IMR-90 (cell line): Measurements from ENCODE around the gene TMEM235. TPM values are rescaled to one million over a fixed set of nuclear protein-coding genes. Genes with fewer than 3 reads are reported as not detected.

Source experiments
- ATAC-seq: fragments of 200-7000 bp; cut with Tn5 transposase; 2 replicates; pipeline ENCODE4 v1.9.1; 2020; ENCODE audit warnings: low read depth, mild to moderate bottlenecking, moderate library complexity
- BruUV-seq: library from RNA; stranded (reverse); fragments of 400-500 nt; replicated peaks from 2 replicates; lab custom pipeline; 2021; lab: Mats Ljungman, UMichigan
- CTCF ChIA-PET: fragments of 300-600 bp; formaldehyde crosslinking; extraction: SDS; loops from one replicate; lab custom pipeline; 2021; ENCODE audit warnings: antibody characterized with exemption; lab: Yijun Ruan, JAX
- POLR2A ChIA-PET: fragments of 300-600 bp; sonication (Branson Sonifier 250); formaldehyde crosslinking; loops from one replicate; lab custom pipeline; 2022; ENCODE audit warnings: antibody characterized with exemption; ENCODE audit not compliant: unreplicated experiment; lab: Charles Lee
- DNase-seq: peaks from one replicate; pipeline ENCODE4 v3.0.0; 2013
- H2AFZ ChIP-seq: replicated peaks from 2 replicates; pipeline ENCODE3; 2013; ENCODE audit warnings: low read length, mild to moderate bottlenecking; ENCODE audit not compliant: poor library complexity
- H2AK5ac ChIP-seq: 2 replicates; pipeline ENCODE4 v1.6.1; 2013; ENCODE audit warnings: low read depth, low read length, inconsistent platforms
- H2AK9ac ChIP-seq: replicated peaks from 2 replicates; pipeline ENCODE3; 2013; ENCODE audit warnings: mild to moderate bottlenecking, low read depth, low read length, moderate library complexity; ENCODE audit not compliant: poor library complexity
- H2BK120ac ChIP-seq: 2 replicates; pipeline ENCODE4 v1.6.1; 2013; ENCODE audit warnings: low read depth, low read length, inconsistent platforms
- H2BK15ac ChIP-seq: 3 replicates; pipeline ENCODE4 v1.6.1; 2013; ENCODE audit warnings: low read depth, low read length, inconsistent platforms
- H2BK20ac ChIP-seq: 2 replicates; pipeline ENCODE4 v1.6.1; 2013; ENCODE audit warnings: low read depth, mild to moderate bottlenecking, inconsistent platforms, low read length, moderate library complexity
- H2BK5ac ChIP-seq: 2 replicates; pipeline ENCODE4 v1.6.1; 2013; ENCODE audit warnings: mild to moderate bottlenecking, low read depth, low read length, inconsistent platforms; ENCODE audit not compliant: poor library complexity, severe bottlenecking
- H3K14ac ChIP-seq: replicated peaks from 2 replicates; pipeline ENCODE4 v1.6.1; 2013; ENCODE audit warnings: low read depth, low read length, inconsistent platforms
- H3K18ac ChIP-seq: 2 replicates; pipeline ENCODE4 v1.6.1; 2013; ENCODE audit warnings: low read depth, low read length, control low read depth
- H3K23ac ChIP-seq: 2 replicates; pipeline ENCODE4 v1.6.1; 2013; ENCODE audit warnings: low read depth, low read length, inconsistent platforms
- H3K27ac ChIP-seq: 2 replicates; pipeline ENCODE4 v1.5.1; 2013; ENCODE audit warnings: mild to moderate bottlenecking, control low read depth, low read length; ENCODE audit not compliant: insufficient read depth
- H3K27me3 ChIP-seq: 2 replicates; pipeline ENCODE4 v1.6.1; 2013; ENCODE audit warnings: low read length; ENCODE audit not compliant: control insufficient read depth, insufficient read depth
- H3K36me3 ChIP-seq: 2 replicates; pipeline ENCODE4 v1.6.1; 2013; ENCODE audit warnings: low read length, mixed read lengths; ENCODE audit not compliant: control insufficient read depth, insufficient read depth
- H3K4ac ChIP-seq: 2 replicates; pipeline ENCODE4 v1.6.1; 2013; ENCODE audit warnings: low read depth, low read length, inconsistent platforms
- H3K4me1 ChIP-seq: 2 replicates; pipeline ENCODE4 v1.6.1; 2013; ENCODE audit warnings: low read length, mixed read lengths; ENCODE audit not compliant: control insufficient read depth, insufficient read depth
- H3K4me2 ChIP-seq: 2 replicates; pipeline ENCODE4 v1.6.1; 2013; ENCODE audit warnings: low read depth, mild to moderate bottlenecking, control low read depth, low read length, moderate library complexity
- H3K4me3 ChIP-seq: 2 replicates; pipeline ENCODE4 v1.5.1; 2013; ENCODE audit warnings: low read depth, mild to moderate bottlenecking, control low read depth, low read length, moderate library complexity; ENCODE audit not compliant: insufficient read depth
- H3K56ac ChIP-seq: 2 replicates; pipeline ENCODE4 v1.6.1; 2013; ENCODE audit warnings: low read length, inconsistent platforms; ENCODE audit not compliant: insufficient read depth; ENCODE audit errors: extremely low read depth
- H3K79me1 ChIP-seq, 2 experiments: 2 replicates each; pipeline ENCODE4 v1.6.1; 2013; ENCODE audit warnings: low read length in 2 of 2, inconsistent platforms in 1 of 2, low read depth in 1 of 2
- H3K9ac ChIP-seq: 2 replicates; pipeline ENCODE4 v1.6.1; 2013; ENCODE audit warnings: low read depth, low read length, control low read depth
- H3K9me1 ChIP-seq: 2 replicates; pipeline ENCODE4 v1.6.1; 2013; ENCODE audit warnings: low read length, inconsistent platforms; ENCODE audit not compliant: insufficient read depth
- H3K9me3 ChIP-seq: 2 replicates; pipeline ENCODE4 v1.6.1; 2013; ENCODE audit warnings: low read length; ENCODE audit not compliant: control insufficient read depth, insufficient read depth
- H4K20me1 ChIP-seq: 2 replicates; pipeline ENCODE4 v1.6.1; 2013; ENCODE audit warnings: low read length, inconsistent platforms; ENCODE audit not compliant: insufficient read depth
- H4K5ac ChIP-seq: 2 replicates; pipeline ENCODE4 v1.6.1; 2013; ENCODE audit warnings: mild to moderate bottlenecking, low read depth, low read length, control low read depth
- H4K8ac ChIP-seq, 2 experiments: 2 replicates each; pipeline ENCODE4 v1.6.1; 2013; ENCODE audit warnings: low read depth in 2 of 2, low read length in 2 of 2, control low read depth in 1 of 2, inconsistent platforms in 1 of 2
- H4K91ac ChIP-seq: 2 replicates; pipeline ENCODE4 v1.6.1; 2013; ENCODE audit warnings: low read depth, low read length, inconsistent platforms; ENCODE audit not compliant: insufficient read depth
- CHD1 ChIP-seq: IDR thresholded peaks from 2 replicates; pipeline ENCODE4 v1.6.1; 2012; ENCODE audit warnings: low read depth, low read length, improper control_type of control experiment
- ELK1 ChIP-seq: fragments of 150-350 bp; IDR thresholded peaks from 2 replicates; pipeline ENCODE4 v1.6.1; 2016; ENCODE audit warnings: low read depth, mild to moderate bottlenecking, low read length, moderate library complexity, borderline replicate concordance
- POLR2A ChIP-seq: IDR thresholded peaks from 2 replicates; pipeline ENCODE4 v1.6.1; 2012; ENCODE audit warnings: mild to moderate bottlenecking, low read depth, low read length
- RFX5 ChIP-seq: IDR thresholded peaks from 2 replicates; pipeline ENCODE4 v1.8.0; 2012; ENCODE audit warnings: low read depth, mild to moderate bottlenecking, low read length, moderate library complexity
- WGBS, 2 experiments: methylation state at CpG; one replicate each; pipeline versions ENCODE4 v1.1.5 to v1.1.7; 2013; ENCODE audit warnings: missing lambda C conversion rate in 2 of 2; ENCODE audit not compliant: insufficient read length in 1 of 2; ENCODE audit errors: extremely low coverage in 2 of 2; 5-methylcytosine and 5-hydroxymethylcytosine counted together
- dilution Hi-C: fragments of 300-500 bp; cut with HindIII; formaldehyde crosslinking; loops from one replicate; pipeline ENCODE4 v1.14.3; 2018; ENCODE audit warnings: low sequenced_read_pairs; ENCODE audit not compliant: unreplicated experiment
- in situ Hi-C: fragments of 300-500 bp; cut with MboI; formaldehyde crosslinking; loops from 3 replicates; pipeline ENCODE4 v1.14.3; 2019; ENCODE audit warnings: low sequenced_read_pairs, inconsistent platforms, mixed read lengths
- intact Hi-C: fragments of 100-400 bp; cut with micrococcal nuclease; formaldehyde crosslinking; loops from 2 replicates; pipeline ENCODE4 v1.10.0; 2022
- polyA plus RNA-seq, 3 experiments: library from polyadenylated mRNA; depleted of rRNA; stranded (reverse); fragments of >200 nt; gene quantifications; 2 replicates each; pipeline ENCODE4 v1.2.3, GENCODE V29; 2012; ENCODE audit warnings: low replicate concordance in 1 of 3
- total RNA-seq: library from RNA; depleted of rRNA; stranded (reverse); fragments of >200 nt; gene quantifications from 2 replicates; pipeline ENCODE4 v1.2.3, GENCODE V29; 2012

TMEM235 gene
- total and polyA plus RNA-seq, 2 of the 4 experiments (the other 2 are of a cell fraction) = not detected

GRCh38 chr17:78273813-78274212, 42.4 kb downstream of the TMEM235 start:
- H2BK5ac ChIP-seq = no peak overlapping the region
- ATAC-seq (no peak), DNase-seq (no peak)
- intact Hi-C loops = no loop called here
- H2BK15ac ChIP-seq = no peak overlapping the region
- CTCF ChIA-PET = no interaction called here
- no peaks in the 10 kb centered on the region for H3K79me1 ChIP-seq
- no peaks in the 10 kb centered on the region for H3K9me1 ChIP-seq
- no peak overlapping the region for H2AK9ac ChIP-seq
- no peak overlapping the region for H3K4ac ChIP-seq
- H3K27me3 ChIP-seq = peaks cover 53% of the 10 kb centered on the region
- no peak overlapping the region for H3K27ac ChIP-seq
- no peak overlapping the region for H3K14ac ChIP-seq
- in situ Hi-C loops = no loop called here
- no peak overlapping the region for H2AFZ ChIP-seq
- POLR2A ChIA-PET = no interaction called here
- BruUV-seq = no TSS peak
- peaks cover 5% of the 10 kb centered on the region for H3K9me3 ChIP-seq
- H3K56ac ChIP-seq = no peak overlapping the region
- no peak overlapping the region for H4K91ac ChIP-seq
- H2BK20ac ChIP-seq = no peak overlapping the region
- no peak overlapping the region for H3K4me2 ChIP-seq
- no peak overlapping the region for H4K8ac ChIP-seq
- no peaks in the 10 kb centered on the region for H4K20me1 ChIP-seq
- no peak overlapping the region for H3K4me3 ChIP-seq
- no peak overlapping the region for H3K23ac ChIP-seq
- no peak overlapping the region for H2BK120ac ChIP-seq
- WGBS, 2 experiments = 93% methylated on average over 3 of the region's 6 CpGs; no CpG with 5 or more reads in 1 of the 2 experiments
- no peak overlapping the region for H2AK5ac ChIP-seq
- peaks cover 11% of the 10 kb centered on the region; the same call in 1 of the 2 replicates for H3K4me1 ChIP-seq
- no peaks in the 10 kb centered on the region for H3K36me3 ChIP-seq
- no peak overlapping the region for H3K9ac ChIP-seq
- no peak overlapping the region for H3K18ac ChIP-seq
- dilution Hi-C loops = no loop called here
- TF ChIP-seq ELK1 = no peak
- TF ChIP-seq CHD1 = no peak
- no peak for TF ChIP-seq POLR2A
- TF ChIP-seq RFX5 = no peak
- no peak overlapping the region for H4K5ac ChIP-seq
